H1 (cell line): ENCODE data around the gene NEURL1. TPM values are rescaled to one million over a fixed set of nuclear protein-coding genes. Genes with fewer than 3 reads are reported as not detected.

Source experiments
- CTCF ChIA-PET: fragments of 300-600 bp; sonication (Branson Sonifier 250); formaldehyde crosslinking; loops from one replicate; lab custom pipeline; 2021; ENCODE audit not compliant: partially characterized antibody; lab: Charles Lee
- POLR2A ChIA-PET: fragments of 300-600 bp; sonication (Branson Sonifier 250); formaldehyde crosslinking; loops from one replicate; lab custom pipeline; 2021; ENCODE audit warnings: inconsistent platforms; ENCODE audit not compliant: partially characterized antibody; lab: Charles Lee
- DNase-seq, 2 experiments: peaks; one replicate each; pipeline versions ENCODE4 v3.0.0 to v3.0.0-alpha.2; 2010 to 2022; ENCODE audit warnings: low spot score in 2 of 2, low read depth in 1 of 2, mixed read lengths in 1 of 2
- FAIRE-seq: peaks from 2 replicates; lab custom pipeline; 2011; peaks lifted over from hg19 to GRCh38; lab: Jason Lieb, UNC
- H2AFZ ChIP-seq: 2 replicates; pipeline ENCODE4 v1.8.1; 2012; ENCODE audit warnings: low read length, inconsistent platforms
- H2AK5ac ChIP-seq: 2 replicates; pipeline ENCODE4 v1.6.1; 2013; ENCODE audit warnings: low read depth, low read length
- H2BK120ac ChIP-seq: replicated peaks from 2 replicates; pipeline ENCODE3; 2013; ENCODE audit warnings: low read depth, low read length, inconsistent platforms
- H2BK12ac ChIP-seq: 2 replicates; pipeline ENCODE4 v1.6.1; 2013; ENCODE audit warnings: low read depth, low read length
- H2BK15ac ChIP-seq: 2 replicates; pipeline ENCODE4 v1.6.1; 2013; ENCODE audit warnings: low read length
- H2BK20ac ChIP-seq: 2 replicates; pipeline ENCODE4 v1.6.1; 2013; ENCODE audit warnings: low read length
- H2BK5ac ChIP-seq: 2 replicates; pipeline ENCODE4 v1.6.1; 2013; ENCODE audit warnings: low read depth, low read length
- H3K14ac ChIP-seq: 2 replicates; pipeline ENCODE4 v1.6.1; 2013; ENCODE audit warnings: inconsistent platforms; ENCODE audit not compliant: insufficient read length
- H3K18ac ChIP-seq: 2 replicates; pipeline ENCODE4 v1.6.1; 2013; ENCODE audit warnings: low read length; ENCODE audit errors: extremely low read depth
- H3K23ac ChIP-seq: 2 replicates; pipeline ENCODE4 v1.6.1; 2013; ENCODE audit warnings: inconsistent platforms; ENCODE audit not compliant: insufficient read length
- H3K23me2 ChIP-seq: 2 replicates; pipeline ENCODE4 v1.6.1; 2013; ENCODE audit warnings: low read depth, low read length
- H3K27ac ChIP-seq: 2 replicates; pipeline ENCODE4 v1.6.1; 2011; ENCODE audit warnings: low read depth, low read length, inconsistent platforms
- H3K27me3 ChIP-seq, 4 experiments: replicated peaks in 1 of 4; 1 replicate in 1 of 4; 2 replicates in 3 of 4; pipeline versions ENCODE4 v1.6.1 to v1.8.1; 2011 to 2013; ENCODE audit warnings: low read length in 3 of 4, mild to moderate bottlenecking in 3 of 4, inconsistent platforms in 2 of 4, mixed read lengths in 2 of 4, moderate library complexity in 1 of 4; ENCODE audit not compliant: control insufficient read depth in 3 of 4, insufficient read depth in 3 of 4; ENCODE audit errors: extremely low read depth in 1 of 4
- H3K36me3 ChIP-seq, 4 experiments: 2 replicates each; pipeline versions ENCODE4 v1.6.1 to v1.8.1; 2011 to 2013; ENCODE audit warnings: mild to moderate bottlenecking in 4 of 4, low read length in 3 of 4, moderate library complexity in 2 of 4, control low read depth in 1 of 4, inconsistent platforms in 1 of 4; ENCODE audit not compliant: insufficient read depth in 4 of 4, control insufficient read depth in 2 of 4
- H3K4ac ChIP-seq: replicated peaks from 2 replicates; pipeline ENCODE3; 2013; ENCODE audit warnings: low read length, low read depth, mixed read lengths, inconsistent platforms; ENCODE audit not compliant: insufficient read length
- H3K4me1 ChIP-seq, 4 experiments: replicated peaks in 1 of 4; 1 replicate in 1 of 4; 2 replicates in 3 of 4; pipeline versions ENCODE4 v1.6.1 to v1.8.1; 2011 to 2013; ENCODE audit warnings: low read length in 3 of 4, inconsistent platforms in 2 of 4, mixed read lengths in 1 of 4; ENCODE audit not compliant: insufficient read depth in 4 of 4, control insufficient read depth in 3 of 4
- H3K4me2 ChIP-seq, 2 experiments: 2 replicates each; pipeline versions ENCODE4 v1.6.1 to v1.8.1; 2011 to 2013; ENCODE audit warnings: low read depth in 2 of 2, low read length in 2 of 2, control low read depth in 1 of 2, inconsistent platforms in 1 of 2, mild to moderate bottlenecking in 1 of 2; ENCODE audit not compliant: insufficient read depth in 1 of 2
- H3K4me3 ChIP-seq, 4 experiments: fragments of 200-600, 300-600 bp in 1 of 4; sonication (generic), shearing (Covaris generic), sonication (Bioruptor Twin) in 1 of 4; 2 replicates each; pipeline versions ENCODE4 v1.5.1 to v1.8.1; 2011 to 2016; ENCODE audit warnings: low read length in 4 of 4, low read depth in 3 of 4, control low read depth in 2 of 4, inconsistent platforms in 2 of 4, mild to moderate bottlenecking in 2 of 4, mixed read lengths in 1 of 4, moderate library complexity in 1 of 4; ENCODE audit not compliant: insufficient read depth in 2 of 4; ENCODE audit errors: extremely low read depth in 1 of 4
- H3K56ac ChIP-seq: replicated peaks from 2 replicates; pipeline ENCODE3; 2013; ENCODE audit warnings: low read depth, mild to moderate bottlenecking, mixed read lengths, low read length, inconsistent platforms; ENCODE audit not compliant: insufficient read length
- H3K79me1 ChIP-seq: 2 replicates; pipeline ENCODE4 v1.6.1; 2013; ENCODE audit warnings: low read depth, low read length, control low read depth
- H3K79me2 ChIP-seq, 2 experiments: 2 replicates each; pipeline versions ENCODE4 v1.6.1 to v1.8.1; 2012 to 2013; ENCODE audit warnings: low read length in 2 of 2, mild to moderate bottlenecking in 2 of 2, inconsistent platforms in 1 of 2; ENCODE audit not compliant: insufficient read depth in 2 of 2, control insufficient read depth in 1 of 2
- H3K9ac ChIP-seq, 4 experiments: replicated peaks in 1 of 4; 1 replicate in 1 of 4; 2 replicates in 3 of 4; pipeline versions ENCODE4 v1.6.1 to v1.8.1; 2011 to 2013; ENCODE audit warnings: low read depth in 3 of 4, low read length in 3 of 4, control low read depth in 2 of 4, mild to moderate bottlenecking in 2 of 4, moderate library complexity in 2 of 4, inconsistent platforms in 1 of 4; ENCODE audit errors: extremely low read depth in 1 of 4
- H3K9me3 ChIP-seq, 2 experiments: 2 replicates each; pipeline versions ENCODE4 v1.6.1 to v1.8.1; 2012 to 2013; ENCODE audit warnings: mild to moderate bottlenecking in 2 of 2, moderate library complexity in 2 of 2, control low read depth in 1 of 2, inconsistent platforms in 1 of 2, low read depth in 1 of 2, low read length in 1 of 2, mixed read lengths in 1 of 2; ENCODE audit not compliant: insufficient read depth in 2 of 2
- H4K20me1 ChIP-seq, 2 experiments: replicated peaks in 1 of 2; 2 replicates each; pipeline versions ENCODE3 to v1.8.1; 2011 to 2013; ENCODE audit warnings: inconsistent platforms in 2 of 2, low read length in 2 of 2, mild to moderate bottlenecking in 1 of 2; ENCODE audit not compliant: insufficient read depth in 2 of 2, control insufficient read depth in 1 of 2
- H4K5ac ChIP-seq: 2 replicates; pipeline ENCODE4 v1.6.1; 2013; ENCODE audit warnings: low read length, low read depth, mixed read lengths, inconsistent platforms; ENCODE audit not compliant: insufficient read length
- H4K8ac ChIP-seq: 2 replicates; pipeline ENCODE4 v1.8.0; 2013; ENCODE audit warnings: mild to moderate bottlenecking, moderate library complexity, low read length, inconsistent platforms; ENCODE audit not compliant: insufficient read depth; ENCODE audit errors: extremely low read depth
- H4K91ac ChIP-seq: replicated peaks from 2 replicates; pipeline ENCODE3; 2013; ENCODE audit warnings: low read length, mixed read lengths, inconsistent platforms; ENCODE audit not compliant: insufficient read length
- ATF3 ChIP-seq: IDR thresholded peaks from 2 replicates; pipeline ENCODE4 v1.6.1; 2011; ENCODE audit warnings: low read depth, mild to moderate bottlenecking, low read length; ENCODE audit not compliant: insufficient read depth
- BRCA1 ChIP-seq: IDR thresholded peaks from 2 replicates; pipeline ENCODE4 v1.6.1; 2012; ENCODE audit warnings: low read depth, low read length, improper control_type of control experiment
- KDM4A ChIP-seq: IDR thresholded peaks from one replicate; pipeline ENCODE4 v1.7.1; 2012; ENCODE audit warnings: low read depth, mild to moderate bottlenecking, moderate library complexity, low read length, inconsistent platforms; ENCODE audit not compliant: severe bottlenecking
- MAX ChIP-seq: IDR thresholded peaks from 2 replicates; pipeline ENCODE4 v1.6.1; 2012; ENCODE audit warnings: inconsistent platforms
- SAP30 ChIP-seq: fragments of 300-600 bp; sonication (generic); IDR thresholded peaks from 2 replicates; pipeline ENCODE4 v1.7.1; 2012; ENCODE audit warnings: low read length, moderate library complexity, mild to moderate bottlenecking, inconsistent platforms; ENCODE audit not compliant: insufficient read depth, insufficient replicate concordance
- WGBS, 2 experiments: shearing (Covaris generic) in 1 of 2; methylation state at CpG; one replicate each; pipeline versions ENCODE4 v1.1.6 to v1.1.7; 2013 to 2015; ENCODE audit warnings: low lambda C conversion rate in 2 of 2, mixed read lengths in 2 of 2, inconsistent platforms in 1 of 2, low coverage in 1 of 2, missing lambda C conversion rate in 1 of 2; ENCODE audit not compliant: insufficient replicate concordance in 2 of 2, insufficient coverage in 1 of 2, insufficient read length in 1 of 2; ENCODE audit errors: extremely low coverage in 1 of 2, missing lambda C conversion rate in 1 of 2; 5-methylcytosine and 5-hydroxymethylcytosine counted together
- polyA plus RNA-seq, 7 experiments: library from polyadenylated mRNA; depleted of rRNA in 3 of 7; stranded (reverse) in 5 of 7; unstranded in 2 of 7; fragments of >200 nt in 5 of 7; fragments of 200-250 nt in 2 of 7; gene quantifications; 1 replicate in 5 of 7; 2 replicates in 1 of 7; 4 replicates in 1 of 7; pipeline versions ENCODE4 v1.2.1 to v1.2.3, GENCODE V29; 2011 to 2013; ENCODE audit warnings: missing spikeins in 2 of 7, mixed read lengths in 2 of 7
- total RNA-seq: library from RNA; stranded (reverse); fragmentation: NEBNext Ultra II Directional; extraction: Animal tissue kit (Norgen Biotek cat#: 25700); gene quantifications from 2 replicates; pipeline ENCODE4 v1.2.1, GENCODE V29; 2021

NEURL1 gene
- total and polyA plus RNA-seq, 2 of the 8 experiments (the other 6 are each of a cell fraction or from before 2014, with no cell fraction given) = 0.54 to 0.58 TPM

GRCh38 chr10:103584216-103585010 lies 90.9 kb downstream of the NEURL1 start:
- Histone ChIP-seq H4K8ac (no peak overlapping the region), H2AFZ (no peak overlapping the region), H3K56ac (no peak overlapping the region)

More at GRCh38 chr10:103584216-103585010, 90.9 kb downstream of the NEURL1 start:
- no peak overlapping the region for H3K4ac ChIP-seq
- H3K4me3 ChIP-seq = no peak overlapping the region
- H3K27me3 ChIP-seq = no peaks in the 10 kb centered on the region; a peak in 1 of 7 replicates
- 93% methylated on average over 88 of the region's 111 CpGs; no CpG with 5 or more reads in 1 of the 2 experiments for WGBS, 2 experiments
- no peak overlapping the region for H4K91ac ChIP-seq
- no peak overlapping the region for H2BK20ac ChIP-seq
- no peak overlapping the region for H2BK120ac ChIP-seq
- no peaks in the 10 kb centered on the region for H3K79me1 ChIP-seq
- no peak overlapping the region for H2BK12ac ChIP-seq
- H3K4me2 ChIP-seq = no peak overlapping the region
- H2BK15ac ChIP-seq = no peak overlapping the region
- CTCF ChIA-PET = interaction anchor here (1.1 to 10.0 kb wide), 4 partner anchors 7 to 102 kb away, joined by 4 to 121 read pairs (median 4); no protein-coding TSS in a partner anchor
- no peak overlapping the region for H3K23ac ChIP-seq
- H2BK5ac ChIP-seq = no peak overlapping the region
- H3K27ac ChIP-seq = no peak overlapping the region
- H3K9ac ChIP-seq = no peak overlapping the region
- H4K5ac ChIP-seq = no peak overlapping the region
- FAIRE-seq = no peak
- no peak for DNase-seq
- H4K20me1 ChIP-seq = no peaks in the 10 kb centered on the region
- TF ChIP-seq ATF3 (no peak), SAP30 (no peak), MAX (peak; percentile 38; the same call in 1 of the 2 replicates), BRCA1 (no peak), KDM4A (no peak)
- no peak overlapping the region for H3K18ac ChIP-seq
- H3K36me3 ChIP-seq = no peaks in the 10 kb centered on the region
- no peaks in the 10 kb centered on the region; a peak in 1 of 7 replicates for H3K4me1 ChIP-seq
- no peaks in the 10 kb centered on the region for H3K79me2 ChIP-seq
- no peak overlapping the region for H3K14ac ChIP-seq
- H2AK5ac ChIP-seq = no peak overlapping the region
- H3K9me3 ChIP-seq = 0 out of 4 replicates have a peak, but pooled peaks cover 0 to 2% of the 10 kb centered on the region in 2 experiments
- POLR2A ChIA-PET = no interaction called here
- H3K23me2 ChIP-seq = peaks cover 2% of the 10 kb centered on the region; the same call in 1 of the 2 replicates
